Urothelium cell line (cell line): Measurements from ENCODE around the gene CDH23.
A peak's percentile ranks its signal among the peaks of the same experiment; 100 is the strongest.

Source experiments
- DNase-seq: peaks from one replicate; pipeline ENCODE4 v3.0.0; 2011; ENCODE audit warnings: low spot score, mixed read lengths
- FAIRE-seq: peaks from 2 replicates; lab custom pipeline; 2011; peaks lifted over from hg19 to GRCh38; lab: Jason Lieb, UNC

The CDH23 gene

GRCh38 chr10:71419002-71419540 is 22.4 kb downstream of the CDH23 start:
- DNase-seq, result no peak
- FAIRE-seq, result no peak

DNA sequence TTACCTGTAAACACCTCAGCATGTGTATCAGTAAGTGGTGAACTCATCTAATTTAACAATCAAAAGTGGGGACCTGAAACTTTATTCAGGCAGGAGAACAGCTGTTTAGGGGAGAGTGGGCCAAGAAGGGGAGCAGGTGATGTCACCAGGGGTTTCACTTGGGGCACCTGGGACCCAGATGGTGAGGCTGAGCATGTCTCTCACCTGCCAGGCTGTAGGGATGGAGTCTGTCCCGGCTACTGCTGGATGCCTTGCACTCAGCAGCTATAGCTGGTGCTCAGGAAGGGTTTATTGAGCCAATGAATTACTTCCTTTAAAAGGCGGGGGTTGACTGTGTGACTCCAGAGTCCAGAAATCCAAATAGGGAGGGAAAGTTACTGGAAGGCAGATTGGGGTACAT is 23.0 kb downstream of the CDH23 start:
- FAIRE-seq, result no peak

DNA sequence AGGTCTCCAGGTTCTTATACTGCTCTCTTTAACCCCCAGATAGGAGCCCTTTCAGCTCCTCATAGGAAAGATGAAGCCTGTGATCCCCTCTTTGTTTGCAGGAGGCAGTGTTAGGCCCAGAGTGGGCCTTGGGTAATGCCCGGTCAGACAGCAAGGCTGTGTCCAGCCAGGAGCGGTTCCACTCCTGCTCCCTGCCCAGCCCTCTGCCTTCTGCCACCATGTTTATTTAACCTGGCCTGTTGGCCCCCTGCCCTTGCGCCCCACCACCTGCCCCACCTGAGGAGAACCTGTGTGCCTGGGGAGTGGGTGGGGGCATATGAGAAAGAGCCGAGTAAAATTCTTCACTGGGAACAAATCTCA is 24.3 kb downstream of the CDH23 start:
- no peak for DNase-seq
- no peak for FAIRE-seq

More for the DNA sequence above, 23.0 kb downstream of the CDH23 start:
- no peak for DNase-seq

DNA sequence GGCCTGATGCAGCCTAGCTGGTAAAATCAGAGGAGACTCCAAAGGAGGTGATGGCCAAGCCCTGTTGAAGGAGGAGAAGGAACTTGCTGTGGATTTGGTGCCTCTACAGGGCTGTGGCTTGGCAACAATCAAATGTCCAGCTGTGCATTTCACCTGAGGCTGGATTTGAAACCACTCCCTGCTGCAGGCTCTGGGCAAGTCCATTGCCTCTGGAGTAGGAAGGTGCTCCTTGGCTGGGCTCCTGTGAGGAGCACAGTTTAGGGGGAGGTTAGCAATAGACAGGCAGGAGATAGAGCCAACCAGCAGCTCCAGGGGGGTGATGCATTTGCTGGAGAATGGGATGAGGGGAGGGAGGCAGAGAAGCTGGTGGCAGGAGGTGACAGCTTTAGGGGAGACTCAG is 26.5 kb downstream of the CDH23 start:
- DNase-seq (no peak), FAIRE-seq (no peak)

DNA sequence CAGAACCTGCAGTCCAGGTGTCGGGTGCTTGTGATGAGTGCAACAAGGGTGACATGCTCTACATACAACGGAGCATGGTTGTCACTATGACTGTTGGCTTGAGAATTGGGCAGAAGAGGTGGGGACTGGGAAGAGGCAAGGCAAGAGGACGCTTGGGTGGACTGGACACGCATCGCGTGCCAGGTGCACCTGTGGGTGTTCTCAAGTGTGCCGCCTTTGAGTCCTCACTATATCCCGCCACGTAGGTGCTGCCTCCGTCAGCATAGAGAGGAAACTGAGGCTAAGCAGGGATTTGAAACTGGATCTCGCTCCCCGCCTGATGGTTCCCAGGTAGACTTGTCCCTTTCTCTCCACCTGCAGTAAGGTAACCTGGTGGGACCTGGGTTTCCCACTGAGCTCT is 27.2 kb downstream of the CDH23 start:
- FAIRE-seq, result no peak
- no peak for DNase-seq

DNA sequence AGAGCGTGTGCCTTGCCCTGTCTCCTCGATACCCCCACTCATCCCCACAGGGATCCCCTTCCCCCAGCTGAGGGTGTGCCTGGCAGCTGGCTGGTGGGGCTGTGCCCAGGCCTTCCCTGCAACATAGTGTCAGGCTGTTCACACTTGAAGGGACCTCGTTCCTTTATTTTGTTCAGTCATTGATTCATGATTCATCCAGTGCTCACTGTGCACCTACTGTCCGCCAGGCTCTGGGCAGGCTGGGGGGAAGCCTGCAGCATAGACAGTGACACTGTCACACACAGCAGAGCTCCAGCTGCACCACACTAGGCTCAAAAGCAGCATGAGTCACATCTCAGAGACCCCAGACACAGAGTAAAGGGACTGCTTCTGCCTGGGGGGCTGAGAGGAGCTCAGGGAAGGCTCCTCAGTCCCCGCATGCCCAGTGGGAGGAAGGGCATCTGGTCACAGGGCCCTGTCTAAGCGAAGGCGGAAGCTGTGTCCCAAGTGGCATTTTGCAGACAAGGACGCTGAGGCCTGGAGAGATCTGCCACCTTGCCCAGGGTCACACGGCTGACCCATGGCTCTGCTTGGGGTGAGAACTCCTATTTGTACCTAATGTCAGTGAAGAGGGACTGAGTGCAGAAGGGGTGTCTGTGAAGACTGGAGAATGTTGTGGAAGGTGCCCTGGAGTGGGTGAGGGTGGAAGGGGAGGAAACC is 27.9 kb downstream of the CDH23 start:
- DNase-seq, result peak; percentile 1
- FAIRE-seq, result no peak

DNA sequence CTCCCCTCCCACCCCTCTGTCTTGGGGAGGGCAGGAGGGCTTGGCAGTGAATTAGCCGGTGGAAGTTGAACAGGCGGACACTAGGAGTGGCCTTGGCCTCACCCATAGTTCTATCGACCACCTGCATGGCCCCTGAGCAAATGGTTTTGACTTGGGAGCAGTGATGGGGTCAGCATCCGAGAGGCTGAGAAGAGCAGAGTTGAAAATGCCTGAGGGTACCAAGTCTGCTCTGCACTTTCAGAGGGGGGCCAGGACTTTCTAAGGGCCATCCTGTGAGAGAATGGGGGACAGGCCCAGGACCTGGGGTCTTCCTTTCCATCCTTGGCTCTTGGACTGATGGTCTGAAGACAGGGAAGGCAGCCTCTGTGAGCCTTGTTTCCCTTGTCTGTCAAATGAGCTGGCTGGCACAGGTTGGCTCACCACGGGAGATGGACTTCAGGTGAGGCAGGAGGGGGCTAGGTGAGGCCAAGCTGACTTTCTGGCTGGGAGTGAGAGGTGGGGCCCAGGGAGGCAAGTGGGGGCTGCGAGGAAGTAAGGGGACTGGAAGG is 29.4 kb downstream of the CDH23 start:
- FAIRE-seq (no peak), DNase-seq (no peak)

- no peak for DNase-seq
Observed at GRCh38 chr10:71427246-71427645, 30.5 kb downstream of the CDH23 start.

DNA sequence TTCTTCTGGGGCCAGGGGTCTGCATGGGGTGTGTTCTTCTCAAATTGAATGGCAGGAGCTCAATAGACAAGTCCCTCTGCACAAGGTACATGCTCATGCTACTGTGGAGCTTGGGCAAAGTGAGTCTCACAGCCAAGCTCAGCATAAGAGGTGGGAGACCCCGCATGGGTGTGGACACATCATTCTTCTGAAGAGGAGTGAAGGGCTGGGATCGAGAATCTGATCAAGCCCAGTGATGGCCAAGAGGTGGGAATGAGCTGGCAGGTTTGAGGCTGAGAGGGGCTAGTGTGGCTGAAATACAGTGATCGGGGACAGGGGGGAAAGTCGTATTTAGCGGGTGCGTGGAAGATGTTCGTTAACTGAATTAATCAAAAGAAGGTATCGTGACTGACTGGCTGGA is 32.6 kb downstream of the CDH23 start:
- FAIRE-seq, result no peak
- DNase-seq, result no peak

More at GRCh38 chr10:71427246-71427645, 30.5 kb downstream of the CDH23 start:
- FAIRE-seq, result no peak

DNA sequence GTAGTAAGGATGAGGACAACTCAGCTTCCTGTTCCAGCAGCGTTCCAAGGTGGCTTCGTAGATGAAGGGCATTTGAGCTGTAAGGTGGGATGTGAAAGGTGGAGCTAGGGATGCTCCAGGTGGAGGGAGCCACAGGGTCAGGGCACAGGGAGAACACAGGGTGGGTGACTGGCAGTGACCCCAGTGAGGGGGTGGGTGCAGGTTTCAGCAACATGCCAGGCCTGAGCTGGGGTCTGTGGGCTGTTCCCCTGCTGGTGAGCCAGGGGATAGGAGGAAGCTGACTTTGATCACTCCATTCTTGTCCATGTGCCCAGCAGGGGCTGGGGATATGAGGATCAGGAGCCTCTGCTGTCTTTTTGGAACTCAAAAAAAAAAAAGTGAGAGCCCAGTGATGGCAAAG is 33.2 kb downstream of the CDH23 start:
- no peak for FAIRE-seq
- DNase-seq, result no peak

- FAIRE-seq (no peak), DNase-seq (no peak)
Observed at GRCh38 chr10:71431239-71432100, 34.8 kb downstream of the CDH23 start.

GRCh38 chr10:71432101-71432905 is 35.6 kb downstream of the CDH23 start:
- FAIRE-seq, result peak; percentile 77

GRCh38 chr10:71432956-71433767 is 36.4 kb downstream of the CDH23 start:
- no peak for FAIRE-seq
- no peak for DNase-seq

More at GRCh38 chr10:71432101-71432905, 35.6 kb downstream of the CDH23 start:
- DNase-seq, result no peak

DNA sequence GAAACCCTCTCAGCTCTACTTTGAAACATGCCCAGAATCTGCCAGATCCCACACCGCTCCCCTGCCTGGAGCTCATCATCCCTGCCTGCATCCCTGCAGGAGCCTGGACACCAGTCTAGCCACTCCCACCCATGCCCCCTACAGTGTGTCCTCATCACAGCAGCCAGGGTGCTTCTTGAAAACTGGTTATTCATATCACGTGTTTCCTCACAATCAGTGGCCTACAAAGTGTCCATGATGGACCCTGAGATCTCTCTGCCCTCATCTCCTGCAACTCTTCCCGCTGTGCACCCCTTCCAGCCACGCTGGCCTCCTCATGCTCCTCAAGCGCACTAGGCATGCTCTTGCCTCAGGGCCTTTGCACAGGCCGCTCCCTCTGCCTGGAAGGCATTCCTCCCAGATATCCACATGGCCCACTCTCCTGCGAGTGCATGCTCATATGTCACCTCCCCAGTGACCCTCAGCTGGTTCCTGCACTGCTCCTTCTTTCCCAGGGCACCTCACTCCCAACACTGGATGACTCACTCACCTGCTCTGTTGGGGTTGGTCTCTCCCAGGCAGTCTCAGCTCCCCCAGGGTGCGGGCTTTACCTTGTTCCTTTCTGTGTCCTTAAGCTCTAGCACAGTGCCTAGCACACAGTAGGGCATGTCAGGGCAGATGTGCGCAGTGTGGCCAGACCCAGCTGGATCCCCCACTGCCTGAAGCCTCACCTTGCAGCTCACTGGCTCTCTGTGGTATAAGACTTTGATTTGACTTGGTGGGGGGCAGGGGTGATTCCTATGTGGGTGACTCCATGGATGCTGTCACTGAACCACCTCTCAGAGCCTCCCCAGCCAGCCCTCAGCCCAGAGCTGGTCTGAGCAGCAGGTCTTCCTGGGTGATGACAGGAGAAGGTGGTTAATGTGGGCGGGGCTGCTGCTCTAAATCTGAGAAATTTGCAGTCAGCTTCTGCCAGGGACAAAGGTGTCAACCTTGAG is 37.3 kb downstream of the CDH23 start:
- no peak for DNase-seq
- peak; percentile 69 for FAIRE-seq

- no peak for DNase-seq
Observed at GRCh38 chr10:71434760-71435394, 38.2 kb downstream of the CDH23 start.

DNA sequence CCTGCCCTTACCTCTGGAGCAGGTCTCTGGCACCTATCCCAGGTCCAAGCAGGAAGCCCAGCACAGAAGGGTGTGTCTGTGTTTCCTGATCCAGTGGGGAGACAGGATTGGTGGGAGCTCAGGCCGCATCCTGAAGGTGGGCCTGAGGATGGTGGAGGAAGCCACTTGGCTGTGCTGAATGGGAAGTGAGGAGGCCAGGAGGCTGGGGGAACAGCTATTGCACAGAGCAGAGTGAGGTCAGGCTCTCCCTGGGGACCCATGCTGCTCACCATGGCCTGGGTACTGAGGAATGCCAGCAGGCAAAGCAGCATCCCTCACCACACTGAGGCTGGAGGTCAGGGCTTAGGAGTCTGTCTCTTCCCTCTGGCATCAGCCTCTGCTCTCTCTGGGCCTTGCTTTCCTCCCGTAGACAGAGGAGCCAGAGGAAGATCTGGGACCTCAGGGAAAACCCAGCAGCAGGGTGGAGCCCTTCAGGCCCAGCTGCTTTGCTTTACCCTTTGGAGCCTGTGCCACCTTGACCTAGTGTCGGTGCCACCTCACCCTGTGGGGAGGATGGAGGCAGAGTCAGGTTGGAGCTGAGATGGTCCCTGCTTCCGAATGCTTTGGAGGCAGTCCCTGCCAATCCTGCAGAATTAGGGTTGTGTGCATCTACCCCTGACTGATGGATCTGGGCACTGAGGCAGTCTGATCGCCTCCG is 39.0 kb downstream of the CDH23 start:
- DNase-seq (no peak), FAIRE-seq (peak; percentile 59)

More at GRCh38 chr10:71434760-71435394, 38.2 kb downstream of the CDH23 start:
- no peak for FAIRE-seq

GRCh38 chr10:71436268-71437125 is 39.8 kb downstream of the CDH23 start:
- DNase-seq (no peak), FAIRE-seq (peak; percentile 23)
